Measurements from ENCODE around the gene HTRA1. TPM values are rescaled to one million over a fixed set of nuclear protein-coding genes. Genes with fewer than 3 reads are reported as not detected.

The HTRA1 gene
- total RNA-seq, 4 donors from 2014 or later = 6.3 to 62.2 (median 25.8) TPM

DNA sequence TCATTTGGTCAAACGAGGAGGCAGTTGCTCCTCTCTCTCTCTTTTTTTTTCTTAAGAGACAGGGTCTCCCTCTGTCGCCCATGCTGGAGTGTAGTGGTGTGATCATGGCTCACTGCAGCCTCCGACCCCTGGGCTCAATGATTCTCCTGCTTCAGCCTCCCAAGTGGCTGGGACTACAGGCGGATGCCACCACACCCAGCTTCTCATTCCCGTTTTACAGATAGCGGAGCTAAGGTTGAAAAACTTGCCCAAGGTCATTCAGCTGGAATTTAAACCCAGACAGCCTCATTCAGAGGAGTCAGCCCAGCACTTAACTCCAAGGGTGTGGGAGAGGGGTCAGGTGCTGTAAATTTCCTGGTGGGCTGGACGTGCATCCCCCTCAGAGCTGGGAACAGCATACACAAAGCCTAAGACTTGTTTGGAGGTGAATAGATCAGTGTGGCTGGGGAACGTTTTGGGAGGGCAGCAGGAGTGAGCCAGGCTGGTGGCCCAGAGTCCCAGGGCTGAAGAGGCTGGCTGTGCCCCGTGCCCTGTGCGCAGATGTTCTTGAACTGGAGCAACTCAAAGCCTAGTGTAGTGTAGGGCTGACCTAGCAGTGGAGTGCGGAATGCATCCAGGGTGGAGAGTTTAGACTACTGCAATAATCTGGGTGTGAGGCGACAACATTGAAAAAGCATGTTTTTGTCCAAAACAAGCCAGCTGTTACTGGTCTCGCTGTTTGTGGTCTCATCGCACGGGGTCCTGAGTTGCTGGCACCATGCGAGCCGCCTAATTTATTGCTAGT lies 2.3 kb downstream of the HTRA1 start:
- Histone ChIP-seq H3K27me3 (peaks cover 0 to 66% (median 0%) of the 10 kb centered on the region in 4 donors), H3K9me3 (no peaks in the 10 kb centered on the region), H3K36me3 (no peaks in the 10 kb centered on the region), H3K4me3 (peak overlapping the region in 3 of 4 donors; percentile 64 to 86 (median 64)), H3K4me1 (peaks cover 10 to 53% (median 21%) of the 10 kb centered on the region in 3 donors), H3K27ac (peak overlapping the region in 1 of 4 donors; percentile 85)
- intact Hi-C loops (cut with DNase I) = no loop called here
- 73 to 79% methylated on average over 13 of the region's 17 CpGs for WGBS, 2 donors
- no peak for DNase-seq
- no peak for TF ChIP-seq POLR2A (IDR thresholded peaks at IDR 0.05)
- TF ChIP-seq, protein P1, sequence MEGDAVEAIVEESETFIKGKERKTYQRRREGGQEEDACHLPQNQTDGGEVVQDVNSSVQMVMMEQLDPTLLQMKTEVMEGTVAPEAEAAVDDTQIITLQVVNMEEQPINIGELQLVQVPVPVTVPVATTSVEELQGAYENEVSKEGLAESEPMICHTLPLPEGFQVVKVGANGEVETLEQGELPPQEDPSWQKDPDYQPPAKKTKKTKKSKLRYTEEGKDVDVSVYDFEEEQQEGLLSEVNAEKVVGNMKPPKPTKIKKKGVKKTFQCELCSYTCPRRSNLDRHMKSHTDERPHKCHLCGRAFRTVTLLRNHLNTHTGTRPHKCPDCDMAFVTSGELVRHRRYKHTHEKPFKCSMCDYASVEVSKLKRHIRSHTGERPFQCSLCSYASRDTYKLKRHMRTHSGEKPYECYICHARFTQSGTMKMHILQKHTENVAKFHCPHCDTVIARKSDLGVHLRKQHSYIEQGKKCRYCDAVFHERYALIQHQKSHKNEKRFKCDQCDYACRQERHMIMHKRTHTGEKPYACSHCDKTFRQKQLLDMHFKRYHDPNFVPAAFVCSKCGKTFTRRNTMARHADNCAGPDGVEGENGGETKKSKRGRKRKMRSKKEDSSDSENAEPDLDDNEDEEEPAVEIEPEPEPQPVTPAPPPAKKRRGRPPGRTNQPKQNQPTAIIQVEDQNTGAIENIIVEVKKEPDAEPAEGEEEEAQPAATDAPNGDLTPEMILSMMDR (IDR thresholded peaks at IDR 0.05) = no peak

DNA sequence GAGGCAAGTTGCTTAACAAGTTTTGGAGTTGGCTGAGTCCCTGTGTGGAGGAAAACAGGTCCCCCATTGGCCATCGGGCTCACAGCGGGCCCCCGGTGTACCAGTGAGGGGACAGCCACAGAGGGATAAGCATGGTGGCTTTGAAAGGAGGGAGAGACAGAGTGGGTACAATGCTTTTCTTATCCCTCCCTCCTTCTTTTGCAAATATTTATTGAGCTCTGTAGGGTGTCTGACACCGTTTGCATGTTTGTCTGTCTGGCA lies 2.8 kb downstream of the HTRA1 start:
- peaks cover 0 to 60% (median 0%) of the 10 kb centered on the region in 4 donors for H3K27me3 ChIP-seq
- H3K36me3 ChIP-seq = no peaks in the 10 kb centered on the region
- intact Hi-C loops (cut with DNase I) = no loop called here
- WGBS, 2 donors = 84 to 87% methylated on average over 4 of the region's 4 CpGs
- no peak overlapping the region for H3K27ac ChIP-seq
- H3K4me3 ChIP-seq = no peak overlapping the region
- no peak for DNase-seq
- no peaks in the 10 kb centered on the region for H3K9me3 ChIP-seq
- TF ChIP-seq, protein P1 (IDR thresholded peaks at IDR 0.05) = no peak
- no peak for TF ChIP-seq POLR2A (IDR thresholded peaks at IDR 0.05)
- H3K4me1 ChIP-seq = peaks cover 14 to 58% (median 24%) of the 10 kb centered on the region in 3 donors

DNA sequence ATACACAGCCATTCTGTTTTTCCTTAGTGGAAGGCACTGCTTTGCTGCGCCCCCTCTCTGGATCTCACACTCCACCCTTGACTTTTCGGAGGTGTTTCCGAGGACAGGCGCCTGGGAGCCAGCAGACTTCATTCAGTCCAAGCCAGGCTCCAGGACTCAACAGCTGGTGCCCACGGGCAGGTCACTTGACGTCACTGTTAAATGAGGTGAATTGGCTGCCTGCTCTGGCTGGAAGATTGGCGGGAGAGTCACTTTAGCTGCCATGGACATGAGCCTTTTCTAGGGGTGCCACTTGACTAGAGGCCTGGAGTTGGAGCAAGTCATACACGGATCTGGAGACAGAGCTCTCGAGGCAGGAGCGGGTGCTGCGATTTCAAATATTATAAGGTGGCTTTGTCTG lies 3.2 kb downstream of the HTRA1 start:
- intact Hi-C loops (cut with DNase I) = no loop called here
- H3K9me3 ChIP-seq = no peaks in the 10 kb centered on the region
- H3K4me1 ChIP-seq = peaks cover 18 to 62% (median 27%) of the 10 kb centered on the region in 3 donors
- H3K36me3 ChIP-seq = no peaks in the 10 kb centered on the region
- H3K27me3 ChIP-seq = peaks cover 0 to 56% (median 0%) of the 10 kb centered on the region in 4 donors
- H3K4me3 ChIP-seq = no peak overlapping the region
- TF ChIP-seq, protein P1 (IDR thresholded peaks at IDR 0.05) = no peak
- TF ChIP-seq POLR2A (IDR thresholded peaks at IDR 0.05) = no peak
- WGBS, 2 donors = 84 to 90% methylated on average over 8 to 10 of the region's 11 CpGs
- no peak overlapping the region for H3K27ac ChIP-seq
- DNase-seq = no peak

DNA sequence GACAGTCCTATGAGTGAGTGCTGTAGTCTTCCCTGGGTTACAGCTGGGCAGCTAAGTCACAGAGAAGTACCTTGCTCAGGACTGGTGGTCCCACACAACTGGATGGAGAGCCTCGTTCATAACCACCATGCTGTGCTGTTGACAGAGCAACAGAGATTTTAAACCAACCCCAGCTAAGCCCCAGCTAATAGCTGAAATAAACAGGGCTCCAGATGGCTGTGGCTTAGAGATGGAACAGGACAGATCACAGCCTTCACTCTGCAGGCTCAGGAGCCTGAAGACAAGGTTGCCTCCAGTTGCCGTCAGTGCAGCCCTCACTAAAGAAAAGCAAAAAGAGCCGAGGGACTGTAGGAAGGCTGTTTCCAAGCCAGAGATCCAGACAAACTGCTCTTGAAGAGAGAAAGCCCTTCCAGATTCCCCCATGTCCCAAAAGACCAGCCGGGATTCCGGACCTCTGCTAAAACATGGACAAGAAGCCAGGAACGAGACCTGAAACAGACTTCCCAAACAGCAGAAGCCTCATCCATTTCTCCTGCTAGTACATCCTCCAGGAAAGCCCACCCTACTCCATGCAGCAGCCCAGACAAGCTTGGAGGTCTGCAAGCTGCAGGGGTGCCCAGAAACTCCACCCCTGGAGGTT lies 4.2 kb downstream of the HTRA1 start:
- Histone ChIP-seq H3K36me3 (no peaks in the 10 kb centered on the region), H3K9me3 (no peaks in the 10 kb centered on the region), H3K27me3 (peaks cover 0 to 47% (median 0%) of the 10 kb centered on the region in 4 donors), H3K4me3 (no peak overlapping the region), H3K4me1 (peaks cover 16 to 58% (median 24%) of the 10 kb centered on the region in 3 donors), H3K27ac (no peak overlapping the region)
- 71 to 82% methylated on average over 5 to 6 of the region's 6 CpGs for WGBS, 2 donors
- intact Hi-C loops (cut with DNase I) = no loop called here
- no peak for DNase-seq
- TF ChIP-seq, protein P1 (IDR thresholded peaks at IDR 0.05) = no peak
- no peak for TF ChIP-seq POLR2A (IDR thresholded peaks at IDR 0.05)

DNA sequence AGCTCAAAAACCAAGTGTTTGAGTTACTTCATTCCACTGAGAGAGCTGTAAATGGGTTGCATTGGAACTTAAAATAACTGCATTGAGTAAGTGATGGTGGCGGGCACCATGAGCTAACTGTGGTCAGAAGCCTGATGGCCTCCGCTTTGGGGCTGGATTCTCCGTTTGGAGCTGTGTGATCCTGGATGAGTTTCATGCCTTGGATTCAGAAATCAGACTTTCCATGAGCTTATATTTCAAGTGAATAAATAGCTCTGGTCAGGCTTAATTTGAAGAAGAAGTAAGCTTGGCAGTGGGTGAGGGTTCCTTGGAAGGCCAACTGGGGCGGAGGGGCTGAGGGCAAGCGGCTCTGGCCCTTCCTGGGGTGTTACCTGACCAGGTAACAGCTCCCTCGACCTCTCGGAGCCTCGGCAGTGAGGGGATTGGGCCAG lies 5.6 kb downstream of the HTRA1 start:
- Histone ChIP-seq H3K9me3 (no peaks in the 10 kb centered on the region), H3K27ac (no peak overlapping the region), H3K27me3 (peaks cover 0 to 35% (median 0%) of the 10 kb centered on the region in 4 donors), H3K4me3 (no peak overlapping the region), H3K36me3 (no peaks in the 10 kb centered on the region), H3K4me1 (peaks cover 11 to 49% (median 20%) of the 10 kb centered on the region in 3 donors)
- DNase-seq = no peak
- intact Hi-C loops (cut with DNase I) = no loop called here
- WGBS, 2 donors = 69 to 75% methylated on average over 5 to 8 of the region's 8 CpGs
- TF ChIP-seq, protein P1 (IDR thresholded peaks at IDR 0.05) = no peak
- TF ChIP-seq POLR2A (IDR thresholded peaks at IDR 0.05) = no peak

Data from esophagus squamous epithelium (tissue), 5 donors.